B cell (primary cell): ENCODE measurements around the gene GPR146. TPM values are rescaled to one million over a fixed set of nuclear protein-coding genes. Genes with fewer than 3 reads are reported as not detected.

Experiments
- ATAC-seq: fragments of 200-7000 bp; cut with Tn5 transposase; one replicate; pipeline ENCODE4 v1.10.0; 2021; ENCODE audit warnings: low read depth, mild to moderate bottlenecking, moderate number of reproducible peaks, moderate library complexity
- CTCF ChIA-PET: fragments of 350-600 bp; sonication (Branson Sonifier 250); formaldehyde crosslinking; loops from one replicate; lab custom pipeline; 2021; ENCODE audit warnings: antibody characterized with exemption, inconsistent platforms; lab: Charles Lee
- POLR2A ChIA-PET: fragments of 350-600 bp; sonication (Branson Sonifier 250); formaldehyde crosslinking; loops from one replicate; lab custom pipeline; 2021; ENCODE audit warnings: antibody characterized with exemption; lab: Charles Lee
- DNase-seq: peaks from one replicate; pipeline ENCODE4 v3.0.0; 2013
- H2AFZ ChIP-seq: 2 replicates; pipeline ENCODE4 v1.6.1; 2012; ENCODE audit warnings: mild to moderate bottlenecking, low read depth, low read length; ENCODE audit not compliant: insufficient read depth, poor library complexity, severe bottlenecking
- H3K27ac ChIP-seq, 2 donors: 1 replicate in 1 of 2; 2 replicates in 1 of 2; pipeline ENCODE4 v1.5.1; 2012 to 2013; ENCODE audit warnings: low read length in 2 of 2, mild to moderate bottlenecking in 2 of 2, moderate library complexity in 1 of 2
- H3K27me3 ChIP-seq, 4 experiments: fragments of 200-600 bp in 1 of 4; sonication (generic) in 1 of 4; replicated peaks in 1 of 4; 1 replicate in 2 of 4; 2 replicates in 2 of 4; pipeline versions ENCODE4 v1.6.1 to v1.7.0; 2013 to 2016; ENCODE audit warnings: low read length in 3 of 4, mild to moderate bottlenecking in 2 of 4, mixed read lengths in 1 of 4, moderate library complexity in 1 of 4; ENCODE audit not compliant: insufficient read depth in 4 of 4, control insufficient read depth in 3 of 4; ENCODE audit errors: control extremely low read depth in 1 of 4
- H3K36me3 ChIP-seq, 2 experiments: replicated peaks in 1 of 2; 1 replicate in 1 of 2; 2 replicates in 1 of 2; pipeline versions ENCODE4 v1.6.1 to v1.7.1; 2013; ENCODE audit warnings: low read length in 1 of 2; ENCODE audit not compliant: insufficient read depth in 2 of 2, control insufficient read depth in 1 of 2; ENCODE audit errors: control extremely low read depth in 1 of 2, extremely low read depth in 1 of 2
- H3K4me1 ChIP-seq, 2 donors: fragments of 200-600 bp in 1 of 2; sonication (generic) in 1 of 2; 1 replicate in 1 of 2; 2 replicates in 1 of 2; pipeline versions ENCODE4 v1.5.1 to v1.6.1; 2013 to 2017; ENCODE audit warnings: low read length in 2 of 2; ENCODE audit not compliant: control insufficient read depth in 2 of 2, insufficient read depth in 2 of 2
- H3K4me2 ChIP-seq: replicated peaks from 2 replicates; pipeline ENCODE3; 2012; ENCODE audit warnings: mild to moderate bottlenecking, low read depth, low read length; ENCODE audit not compliant: poor library complexity, severe bottlenecking
- H3K4me3 ChIP-seq, 5 experiments: fragments of 200-600 bp in 1 of 5; sonication (generic) in 1 of 5; 1 replicate in 3 of 5; 2 replicates in 2 of 5; pipeline versions ENCODE4 v1.5.1 to v1.7.0; 2011 to 2016; ENCODE audit warnings: low read length in 4 of 5, mild to moderate bottlenecking in 4 of 5, low read depth in 2 of 5, control low read depth in 1 of 5, moderate library complexity in 1 of 5; ENCODE audit not compliant: insufficient read depth in 1 of 5; ENCODE audit errors: control extremely low read depth in 1 of 5, extremely low read depth in 1 of 5
- H3K79me2 ChIP-seq: fragments of 200-600 bp; sonication (generic); one replicate; pipeline ENCODE4 v1.6.0; 2016; ENCODE audit warnings: low read length; ENCODE audit not compliant: control insufficient read depth, insufficient read depth
- H3K9ac ChIP-seq: fragments of 200-600 bp; sonication (generic); 2 replicates; pipeline ENCODE4 v1.6.1; 2017; ENCODE audit warnings: mild to moderate bottlenecking, low read length, moderate library complexity
- H3K9me3 ChIP-seq, 3 donors: one replicate each; pipeline versions ENCODE4 v1.6.1 to v1.7.1; 2013; ENCODE audit warnings: low read length in 2 of 3; ENCODE audit not compliant: control insufficient read depth in 2 of 3, insufficient read depth in 1 of 3; ENCODE audit errors: control extremely low read depth in 1 of 3
- H4K20me1 ChIP-seq: 2 replicates; pipeline ENCODE4 v1.6.0; 2012; ENCODE audit warnings: mild to moderate bottlenecking, low read length; ENCODE audit not compliant: insufficient read depth, control insufficient read depth, poor library complexity, severe bottlenecking
- H3K27ac Mint-ChIP-seq: one replicate; pipeline ENCODE4 v1.8.0; 2021; ENCODE audit warnings: mixed read lengths
- H3K27me3 Mint-ChIP-seq: one replicate; pipeline ENCODE4 v1.8.0; 2021; ENCODE audit warnings: mixed read lengths
- H3K4me1 Mint-ChIP-seq: one replicate; pipeline ENCODE4 v1.8.0; 2021; ENCODE audit warnings: mixed read lengths
- H3K4me3 Mint-ChIP-seq: one replicate; pipeline ENCODE4 v1.8.0; 2021; ENCODE audit warnings: mixed read lengths
- H3K9me3 Mint-ChIP-seq: one replicate; pipeline ENCODE4 v1.8.0; 2022; ENCODE audit warnings: mixed read lengths; ENCODE audit not compliant: insufficient read depth
- CTCF ChIP-seq: fragments of 200-600 bp; IDR thresholded peaks from one replicate; pipeline ENCODE4 v1.8.0; 2022; ENCODE audit warnings: antibody characterized with exemption, mild to moderate bottlenecking
- EZH2 ChIP-seq: IDR thresholded peaks from 2 replicates; pipeline ENCODE4 v1.6.1; 2012; ENCODE audit warnings: borderline replicate concordance, low read depth, mild to moderate bottlenecking, moderate library complexity, low read length; ENCODE audit not compliant: insufficient read depth, poor library complexity, severe bottlenecking
- WGBS: methylation state at CpG from one replicate; pipeline ENCODE4 v1.1.5; 2013; ENCODE audit warnings: missing lambda C conversion rate; ENCODE audit not compliant: insufficient coverage; 5-methylcytosine and 5-hydroxymethylcytosine counted together
- intact Hi-C: fragments of 100-400 bp; cut with micrococcal nuclease; formaldehyde crosslinking; loops from one replicate; pipeline ENCODE4 v1.10.0; 2022
- polyA plus RNA-seq: library from polyadenylated mRNA; depleted of rRNA; stranded (reverse); fragments of >200 nt; gene quantifications from 2 replicates; pipeline ENCODE4 v1.2.3, GENCODE V29; 2012
- total RNA-seq, 2 donors: library from RNA; stranded (reverse); fragments of 120-200 nt in 1 of 2; gene quantifications; 1 replicate in 1 of 2; 2 replicates in 1 of 2; pipeline versions ENCODE4 v1.2.3 to v1.2.4, GENCODE V29; 2013 to 2022

GPR146 gene
- total and polyA plus RNA-seq, 2 donors (not counting 1 experiment from before 2014, with no cell fraction given) = 4.2 to 45.4 TPM

GRCh38 chr7:1030444-1031070 lies 13.8 kb upstream of the GPR146 start:
- peaks cover 19% of the 10 kb centered on the region for H3K79me2 ChIP-seq
- ATAC-seq (no peak), DNase-seq (no peak)
- H3K4me2 ChIP-seq = peak overlapping the region; percentile 97
- Mint-ChIP-seq H3K4me3 (peak overlapping the region; percentile 89), H3K27me3 (peaks cover 3% of the 10 kb centered on the region), H3K4me1 (peaks cover 41% of the 10 kb centered on the region), H3K9me3 (no peaks in the 10 kb centered on the region), H3K27ac (no peak overlapping the region)
- peaks cover 36 to 48% of the 10 kb centered on the region in 2 donors for H3K4me1 ChIP-seq
- ChIA-PET POLR2A (interaction anchor here (0.6 kb wide), 1 partner anchor 303 kb away, joined by 3 read pairs; no protein-coding TSS in a partner anchor), CTCF (interaction anchor here (0.6 to 1.3 kb wide), 2 partner anchors 37 to 72 kb away, joined by 3 to 4 read pairs; no protein-coding TSS in a partner anchor)
- peaks cover 12% of the 10 kb centered on the region for H4K20me1 ChIP-seq
- no peak overlapping the region for H3K27ac ChIP-seq
- peaks cover 0 to 8% of the 10 kb centered on the region in 2 experiments for H3K36me3 ChIP-seq
- TF ChIP-seq EZH2 (no peak), CTCF (no peak)
- no peak overlapping the region for H3K4me3 ChIP-seq
- H3K27me3 ChIP-seq = peaks cover 0 to 4% (median 1%) of the 10 kb centered on the region in 4 experiments
- no peak overlapping the region for H3K9ac ChIP-seq
- 32% methylated on average over 10 of the region's 12 CpGs for WGBS
- H3K9me3 ChIP-seq = peaks cover 0 to 14% (median 0%) of the 10 kb centered on the region in 3 donors
- H2AFZ ChIP-seq = no peak overlapping the region
- intact Hi-C loops = no loop called here

GRCh38 chr7:1031716-1032455 lies 12.5 kb upstream of the GPR146 start:
- 95% methylated on average over 25 of the region's 33 CpGs for WGBS
- Histone ChIP-seq H3K27ac (no peak overlapping the region), H3K79me2 (peaks cover 17% of the 10 kb centered on the region), H3K4me3 (no peak overlapping the region), H4K20me1 (no peaks in the 10 kb centered on the region), H3K9me3 (peaks cover 0 to 7% (median 0%) of the 10 kb centered on the region in 3 donors), H3K27me3 (peaks cover 0 to 4% (median 1%) of the 10 kb centered on the region in 4 experiments), H3K36me3 (no peaks in the 10 kb centered on the region), H2AFZ (no peak overlapping the region), H3K9ac (no peak overlapping the region), H3K4me1 (peaks cover 23 to 35% of the 10 kb centered on the region in 2 donors), H3K4me2 (no peak overlapping the region)
- Mint-ChIP-seq H3K9me3 (no peaks in the 10 kb centered on the region), H3K27ac (no peak overlapping the region), H3K4me3 (no peak overlapping the region), H3K4me1 (peaks cover 28% of the 10 kb centered on the region), H3K27me3 (peaks cover 3% of the 10 kb centered on the region)
- DNase-seq = no peak
- CTCF ChIA-PET = no interaction called here
- no peak for ATAC-seq
- intact Hi-C loops = no loop called here
- TF ChIP-seq EZH2 (no peak), CTCF (no peak)
- POLR2A ChIA-PET = no interaction called here
